Measurements from ENCODE around the gene RPL13. TPM values are rescaled to one million over a fixed set of nuclear protein-coding genes. Genes with fewer than 3 reads are reported as not detected.

RPL13 gene
- total and polyA plus RNA-seq, 2 of the 13 experiments (the other 11 are each of a cell fraction or from before 2014, with no cell fraction given): 2,988 to 4,411 TPM

GRCh38 chr16:89560378-89561141, at the start of gene RPL13 (continued):
- TF ChIP-seq ZNF598 (CRISPR knock-in tag; IDR thresholded peaks at IDR 0.05; ENCODE audit: borderline replicate concordance) (peak; percentile 73; the same call in 1 of the 2 replicates), TOE1 (CRISPR knock-in tag; IDR thresholded peaks at IDR 0.05) (peak; percentile 61; the same call in 1 of the 2 replicates), ZIK1 (CRISPR knock-in tag; IDR thresholded peaks at IDR 0.05; ENCODE audit: borderline replicate concordance, low read depth) (peak; percentile 94; the same call in 1 of the 2 replicates), SYNCRIP (IDR thresholded peaks at IDR 0.05; ENCODE audit: insufficient read depth, low read depth, low read length) (no peak), ZBTB40 (IDR thresholded peaks at IDR 0.05) (no peak), ZBTB40 (CRISPR knock-in tag; IDR thresholded peaks at IDR 0.05) (peak; percentile 58), PITX1 (CRISPR knock-in tag; IDR thresholded peaks at IDR 0.05) (peak; percentile 60; the same call in 1 of the 2 replicates), TGIF2 (CRISPR knock-in tag; IDR thresholded peaks at IDR 0.05) (peak; percentile 90), PTBP1 (IDR thresholded peaks at IDR 0.05; ENCODE audit: low read depth, low read length, poor library complexity, severe bottlenecking) (peak; percentile 74), ZNF431 (CRISPR knock-in tag; IDR thresholded peaks at IDR 0.05; ENCODE audit: borderline replicate concordance, low read depth) (no peak; the same call in none of the 2 replicates), ZNF788 (CRISPR knock-in tag; IDR thresholded peaks at IDR 0.05; ENCODE audit: borderline replicate concordance) (peak; percentile 57; the same call in 1 of the 2 replicates), DPF2 (CRISPR knock-in tag; IDR thresholded peaks at IDR 0.05; ENCODE audit: borderline replicate concordance, low read depth) (no peak; the same call in 1 of the 2 replicates), ZFX (CRISPR knock-in tag; IDR thresholded peaks at IDR 0.05; ENCODE audit: low read depth) (peak; percentile 99)
- TF ChIP-seq, protein P1, sequence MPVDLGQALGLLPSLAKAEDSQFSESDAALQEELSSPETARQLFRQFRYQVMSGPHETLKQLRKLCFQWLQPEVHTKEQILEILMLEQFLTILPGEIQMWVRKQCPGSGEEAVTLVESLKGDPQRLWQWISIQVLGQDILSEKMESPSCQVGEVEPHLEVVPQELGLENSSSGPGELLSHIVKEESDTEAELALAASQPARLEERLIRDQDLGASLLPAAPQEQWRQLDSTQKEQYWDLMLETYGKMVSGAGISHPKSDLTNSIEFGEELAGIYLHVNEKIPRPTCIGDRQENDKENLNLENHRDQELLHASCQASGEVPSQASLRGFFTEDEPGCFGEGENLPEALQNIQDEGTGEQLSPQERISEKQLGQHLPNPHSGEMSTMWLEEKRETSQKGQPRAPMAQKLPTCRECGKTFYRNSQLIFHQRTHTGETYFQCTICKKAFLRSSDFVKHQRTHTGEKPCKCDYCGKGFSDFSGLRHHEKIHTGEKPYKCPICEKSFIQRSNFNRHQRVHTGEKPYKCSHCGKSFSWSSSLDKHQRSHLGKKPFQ (CRISPR knock-in tag; IDR thresholded peaks at IDR 0.05; ENCODE audit: insufficient replicate concordance): peak; percentile 56
- TF ChIP-seq, protein P2, sequence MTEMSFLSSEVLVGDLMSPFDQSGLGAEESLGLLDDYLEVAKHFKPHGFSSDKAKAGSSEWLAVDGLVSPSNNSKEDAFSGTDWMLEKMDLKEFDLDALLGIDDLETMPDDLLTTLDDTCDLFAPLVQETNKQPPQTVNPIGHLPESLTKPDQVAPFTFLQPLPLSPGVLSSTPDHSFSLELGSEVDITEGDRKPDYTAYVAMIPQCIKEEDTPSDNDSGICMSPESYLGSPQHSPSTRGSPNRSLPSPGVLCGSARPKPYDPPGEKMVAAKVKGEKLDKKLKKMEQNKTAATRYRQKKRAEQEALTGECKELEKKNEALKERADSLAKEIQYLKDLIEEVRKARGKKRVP (CRISPR knock-in tag; IDR thresholded peaks at IDR 0.05): no peak
- TF ChIP-seq, protein P3, sequence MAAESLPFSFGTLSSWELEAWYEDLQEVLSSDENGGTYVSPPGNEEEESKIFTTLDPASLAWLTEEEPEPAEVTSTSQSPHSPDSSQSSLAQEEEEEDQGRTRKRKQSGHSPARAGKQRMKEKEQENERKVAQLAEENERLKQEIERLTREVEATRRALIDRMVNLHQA (CRISPR knock-in tag; IDR thresholded peaks at IDR 0.05): 0 out of 2 replicates have a peak, but pooled peaks have one; percentile 26
